ENCODE measurements around the gene PBX1.

DNA sequence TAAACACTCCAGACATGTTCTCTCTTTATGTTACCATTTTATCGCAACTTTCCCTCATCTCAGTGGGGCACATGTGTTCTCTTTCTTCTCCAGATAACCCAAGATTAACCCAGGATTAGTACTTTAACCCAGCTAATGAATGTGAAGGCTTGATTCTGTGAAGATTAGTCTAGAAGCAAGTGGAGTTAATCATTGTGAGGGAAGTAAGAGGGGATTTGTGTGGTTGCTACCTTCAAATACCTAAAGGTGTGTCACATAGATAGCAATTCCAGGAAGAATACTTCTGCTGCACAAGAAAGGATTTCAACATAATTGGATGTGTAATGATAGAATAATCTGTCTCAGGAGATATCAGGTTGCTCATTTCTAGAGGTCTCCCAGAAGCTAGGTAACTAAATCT, 327.1 kb downstream of the PBX1 start:
- TF ChIP-seq, protein P1, sequence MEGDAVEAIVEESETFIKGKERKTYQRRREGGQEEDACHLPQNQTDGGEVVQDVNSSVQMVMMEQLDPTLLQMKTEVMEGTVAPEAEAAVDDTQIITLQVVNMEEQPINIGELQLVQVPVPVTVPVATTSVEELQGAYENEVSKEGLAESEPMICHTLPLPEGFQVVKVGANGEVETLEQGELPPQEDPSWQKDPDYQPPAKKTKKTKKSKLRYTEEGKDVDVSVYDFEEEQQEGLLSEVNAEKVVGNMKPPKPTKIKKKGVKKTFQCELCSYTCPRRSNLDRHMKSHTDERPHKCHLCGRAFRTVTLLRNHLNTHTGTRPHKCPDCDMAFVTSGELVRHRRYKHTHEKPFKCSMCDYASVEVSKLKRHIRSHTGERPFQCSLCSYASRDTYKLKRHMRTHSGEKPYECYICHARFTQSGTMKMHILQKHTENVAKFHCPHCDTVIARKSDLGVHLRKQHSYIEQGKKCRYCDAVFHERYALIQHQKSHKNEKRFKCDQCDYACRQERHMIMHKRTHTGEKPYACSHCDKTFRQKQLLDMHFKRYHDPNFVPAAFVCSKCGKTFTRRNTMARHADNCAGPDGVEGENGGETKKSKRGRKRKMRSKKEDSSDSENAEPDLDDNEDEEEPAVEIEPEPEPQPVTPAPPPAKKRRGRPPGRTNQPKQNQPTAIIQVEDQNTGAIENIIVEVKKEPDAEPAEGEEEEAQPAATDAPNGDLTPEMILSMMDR (conservative IDR thresholded peaks at IDR 0.05; ENCODE audit: low read depth in 2 of 2) = no peak
- TF ChIP-seq EZH2 (IDR thresholded peaks at IDR 0.05; ENCODE audit: low read depth, unreplicated experiment) = no peak
- TF ChIP-seq, protein P2, sequence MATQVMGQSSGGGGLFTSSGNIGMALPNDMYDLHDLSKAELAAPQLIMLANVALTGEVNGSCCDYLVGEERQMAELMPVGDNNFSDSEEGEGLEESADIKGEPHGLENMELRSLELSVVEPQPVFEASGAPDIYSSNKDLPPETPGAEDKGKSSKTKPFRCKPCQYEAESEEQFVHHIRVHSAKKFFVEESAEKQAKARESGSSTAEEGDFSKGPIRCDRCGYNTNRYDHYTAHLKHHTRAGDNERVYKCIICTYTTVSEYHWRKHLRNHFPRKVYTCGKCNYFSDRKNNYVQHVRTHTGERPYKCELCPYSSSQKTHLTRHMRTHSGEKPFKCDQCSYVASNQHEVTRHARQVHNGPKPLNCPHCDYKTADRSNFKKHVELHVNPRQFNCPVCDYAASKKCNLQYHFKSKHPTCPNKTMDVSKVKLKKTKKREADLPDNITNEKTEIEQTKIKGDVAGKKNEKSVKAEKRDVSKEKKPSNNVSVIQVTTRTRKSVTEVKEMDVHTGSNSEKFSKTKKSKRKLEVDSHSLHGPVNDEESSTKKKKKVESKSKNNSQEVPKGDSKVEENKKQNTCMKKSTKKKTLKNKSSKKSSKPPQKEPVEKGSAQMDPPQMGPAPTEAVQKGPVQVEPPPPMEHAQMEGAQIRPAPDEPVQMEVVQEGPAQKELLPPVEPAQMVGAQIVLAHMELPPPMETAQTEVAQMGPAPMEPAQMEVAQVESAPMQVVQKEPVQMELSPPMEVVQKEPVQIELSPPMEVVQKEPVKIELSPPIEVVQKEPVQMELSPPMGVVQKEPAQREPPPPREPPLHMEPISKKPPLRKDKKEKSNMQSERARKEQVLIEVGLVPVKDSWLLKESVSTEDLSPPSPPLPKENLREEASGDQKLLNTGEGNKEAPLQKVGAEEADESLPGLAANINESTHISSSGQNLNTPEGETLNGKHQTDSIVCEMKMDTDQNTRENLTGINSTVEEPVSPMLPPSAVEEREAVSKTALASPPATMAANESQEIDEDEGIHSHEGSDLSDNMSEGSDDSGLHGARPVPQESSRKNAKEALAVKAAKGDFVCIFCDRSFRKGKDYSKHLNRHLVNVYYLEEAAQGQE (IDR thresholded peaks at IDR 0.05; ENCODE audit: unreplicated experiment) = no peak
- no peak for TF ChIP-seq POLR2AphosphoS5 (IDR thresholded peaks at IDR 0.05; ENCODE audit: low read depth)

All from GM23338 (cell line).